NK-92 (cell line): ENCODE data around the gene CEP41.
A peak's percentile ranks its signal among the peaks of the same experiment; 100 is the strongest.

Experiments
- DNase-seq: peaks from one replicate; lab custom pipeline; 2025; ENCODE audit not compliant: unreplicated experiment; lab: John Stamatoyannopoulos, UW

Gene CEP41, protein sequence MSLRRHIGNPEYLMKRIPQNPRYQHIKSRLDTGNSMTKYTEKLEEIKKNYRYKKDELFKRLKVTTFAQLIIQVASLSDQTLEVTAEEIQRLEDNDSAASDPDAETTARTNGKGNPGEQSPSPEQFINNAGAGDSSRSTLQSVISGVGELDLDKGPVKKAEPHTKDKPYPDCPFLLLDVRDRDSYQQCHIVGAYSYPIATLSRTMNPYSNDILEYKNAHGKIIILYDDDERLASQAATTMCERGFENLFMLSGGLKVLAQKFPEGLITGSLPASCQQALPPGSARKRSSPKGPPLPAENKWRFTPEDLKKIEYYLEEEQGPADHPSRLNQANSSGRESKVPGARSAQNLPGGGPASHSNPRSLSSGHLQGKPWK

GRCh38 chr7:130440527-130441365 lies at the start of gene CEP41:
CEP41 (minus strand) TSS chr7:130441016; CDS start chr7:130440966, 50 bp downstream.
- peak; percentile 70 for DNase-seq

GRCh38 chr7:130490311-130490791 lies 49.5 kb upstream of the CEP41 start:
- no peak for DNase-seq

- no peak for DNase-seq
Observed at GRCh38 chr7:130489140-130489983, 48.5 kb upstream of the CEP41 start.

DNA sequence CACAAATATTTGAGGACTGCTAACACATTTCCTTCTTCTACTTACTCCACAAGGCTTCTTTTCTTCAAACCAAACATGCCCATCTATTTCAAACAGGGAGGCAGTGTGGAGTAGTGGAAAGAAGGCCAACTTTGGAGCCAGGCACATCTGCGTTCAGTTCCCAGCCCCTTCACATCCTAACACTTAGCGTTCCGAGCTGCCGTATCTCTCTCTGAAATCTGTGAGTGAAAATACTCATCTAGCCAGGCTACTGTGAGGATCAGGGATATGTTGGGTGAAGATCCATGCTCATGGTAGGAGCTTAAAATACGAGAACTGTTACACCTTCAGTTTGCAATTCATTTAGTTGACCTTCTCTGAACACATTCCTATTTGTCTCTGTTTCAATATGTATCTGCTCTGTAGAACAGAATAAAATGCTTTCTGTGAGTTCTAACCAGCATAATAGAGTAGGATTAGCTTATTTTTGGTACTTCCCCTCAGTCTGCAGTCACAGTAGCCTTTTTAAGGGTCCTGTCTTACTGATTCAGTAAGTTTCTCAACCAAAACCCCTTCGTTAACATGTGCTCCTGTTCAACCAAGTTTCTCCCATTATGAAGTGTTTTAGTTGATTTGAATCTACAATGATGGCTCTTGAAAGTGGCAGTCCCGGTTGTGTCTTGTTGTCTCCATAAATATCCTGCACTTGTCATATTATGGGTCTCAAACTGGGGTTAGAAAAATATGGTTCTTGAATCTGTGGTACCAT lies 47.8 kb upstream of the CEP41 start:
- no peak for DNase-seq

DNA sequence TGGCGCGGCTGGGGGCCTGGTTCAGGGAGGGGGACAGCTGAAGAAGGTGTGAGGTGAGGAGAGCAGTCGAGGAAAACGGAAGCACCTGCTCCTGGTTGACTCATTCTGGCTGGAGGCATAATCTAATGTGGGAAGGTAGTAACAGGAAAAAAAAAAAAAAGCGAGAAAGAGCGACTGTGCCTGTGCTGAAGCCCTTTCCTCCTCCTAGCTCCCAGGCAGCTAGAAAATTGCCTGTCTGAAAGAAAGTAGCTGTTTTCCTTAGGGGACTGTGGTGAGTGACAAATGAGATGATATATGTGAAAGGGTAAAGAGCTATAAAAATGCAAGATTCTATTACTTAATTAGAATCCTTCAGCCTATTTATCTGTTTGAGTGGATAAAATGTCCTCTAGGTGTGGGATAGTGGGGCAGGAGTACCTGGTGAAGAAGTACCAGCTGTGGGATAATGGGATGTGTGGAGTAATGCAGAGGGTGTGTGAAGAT lies 46.2 kb upstream of the CEP41 start:
- no peak for DNase-seq

- DNase-seq: no peak
Observed at GRCh38 chr7:130486114-130486953, 45.5 kb upstream of the CEP41 start.

DNA sequence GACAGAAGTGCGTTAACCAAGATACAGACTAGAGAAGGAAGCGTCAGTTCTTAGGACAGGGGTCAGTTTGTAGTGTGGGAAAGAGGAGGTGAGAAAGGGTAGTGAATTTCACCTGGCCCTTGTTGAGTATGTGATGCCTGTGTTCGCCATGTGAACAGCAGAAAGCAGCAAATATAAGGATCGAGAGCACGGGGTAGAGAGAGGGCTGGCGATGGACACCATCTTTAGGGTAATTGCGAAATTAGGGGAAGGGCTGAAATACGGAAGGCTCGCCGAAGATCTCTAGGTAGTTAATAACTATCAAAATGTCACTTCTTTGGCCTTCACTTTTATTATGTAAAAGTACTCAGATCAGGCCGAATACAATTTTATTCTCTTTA lies 44.9 kb upstream of the CEP41 start:
- DNase-seq: no peak

- no peak for DNase-seq
Observed at GRCh38 chr7:130483031-130483430, 42.2 kb upstream of the CEP41 start.

- DNase-seq: no peak
Observed at GRCh38 chr7:130481898-130482297, 41.1 kb upstream of the CEP41 start.

- DNase-seq: no peak
Observed at GRCh38 chr7:130479716-130480400, 39.0 kb upstream of the CEP41 start.

DNA sequence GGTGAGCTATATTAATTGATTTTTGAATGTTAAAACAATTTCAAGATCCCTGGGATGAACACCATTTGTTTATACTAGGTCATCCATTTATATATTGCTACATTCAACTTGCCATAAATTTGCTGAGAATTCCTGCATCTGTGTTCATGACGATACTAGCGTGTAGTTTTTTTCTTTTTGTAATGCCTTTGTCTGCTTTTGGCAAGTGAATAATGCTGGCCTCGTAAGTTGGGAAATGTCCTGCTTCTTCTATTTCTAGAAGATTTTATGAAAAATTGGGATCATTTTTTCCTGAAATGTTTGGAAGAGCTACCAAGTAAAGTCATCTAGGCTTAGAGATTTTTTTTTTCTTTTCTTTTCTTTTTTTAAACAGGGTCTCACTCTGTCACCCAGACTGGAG lies 38.2 kb upstream of the CEP41 start:
- DNase-seq: no peak

DNA sequence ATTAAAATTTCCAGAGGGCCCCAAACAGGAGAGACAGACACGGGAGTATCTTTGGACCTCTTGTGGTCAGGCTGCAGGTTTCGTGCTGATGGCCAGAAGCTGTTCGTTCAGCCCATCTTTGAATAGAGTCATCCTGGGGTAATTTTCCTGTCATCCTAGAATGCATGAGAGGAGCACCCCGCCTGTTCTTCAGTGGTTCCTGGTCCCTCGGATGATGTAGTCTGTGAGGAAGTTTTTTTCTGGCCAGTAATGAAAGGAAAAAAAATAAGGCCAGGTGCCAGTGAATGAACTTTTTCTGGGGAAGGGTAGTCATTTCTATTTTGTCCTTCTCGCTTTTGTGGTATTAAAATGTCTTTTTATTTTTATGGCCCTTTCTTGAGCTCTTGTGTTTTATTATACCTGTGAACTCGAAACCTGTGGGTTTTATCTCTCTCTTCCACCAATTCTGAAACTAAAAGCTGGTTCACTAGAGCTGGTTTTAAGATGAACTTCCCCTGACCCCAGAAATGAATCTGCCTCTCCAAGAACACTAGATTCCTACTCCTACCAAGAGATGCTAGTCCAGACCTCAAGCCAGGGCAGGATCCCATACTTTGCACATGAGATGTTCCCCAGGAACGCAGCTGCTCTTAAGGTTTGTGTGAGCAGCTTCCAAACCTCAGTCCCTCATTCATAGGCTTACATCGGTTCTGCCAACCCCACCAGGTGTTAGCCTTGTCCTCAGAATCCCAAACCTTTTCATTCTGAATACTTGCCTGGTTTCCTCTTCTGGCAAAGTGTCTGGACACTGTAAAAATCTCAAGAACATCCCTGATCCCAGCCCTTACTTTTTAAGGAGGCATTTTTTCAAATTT lies 35.7 kb upstream of the CEP41 start:
- DNase-seq: no peak

DNA sequence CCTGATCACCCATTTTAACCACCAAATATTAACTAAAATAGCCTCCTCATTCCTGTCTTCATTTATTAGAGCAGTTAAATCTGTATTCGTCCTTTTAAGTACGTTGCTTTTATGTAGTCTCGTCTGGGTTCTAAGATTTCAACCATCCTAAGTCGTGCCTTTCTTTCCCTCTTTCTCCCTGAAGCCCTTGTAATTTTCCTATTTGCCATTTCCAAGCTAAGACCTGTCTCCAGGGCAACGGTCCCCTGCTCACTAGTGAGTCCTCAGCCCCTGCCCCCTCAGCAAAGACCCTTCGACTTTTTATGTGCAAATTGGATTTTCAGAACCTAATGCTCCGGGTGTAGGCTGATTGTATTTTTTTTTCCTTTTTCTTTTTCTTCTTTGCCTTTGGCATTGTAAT lies 35.0 kb upstream of the CEP41 start:
- no peak for DNase-seq

DNA sequence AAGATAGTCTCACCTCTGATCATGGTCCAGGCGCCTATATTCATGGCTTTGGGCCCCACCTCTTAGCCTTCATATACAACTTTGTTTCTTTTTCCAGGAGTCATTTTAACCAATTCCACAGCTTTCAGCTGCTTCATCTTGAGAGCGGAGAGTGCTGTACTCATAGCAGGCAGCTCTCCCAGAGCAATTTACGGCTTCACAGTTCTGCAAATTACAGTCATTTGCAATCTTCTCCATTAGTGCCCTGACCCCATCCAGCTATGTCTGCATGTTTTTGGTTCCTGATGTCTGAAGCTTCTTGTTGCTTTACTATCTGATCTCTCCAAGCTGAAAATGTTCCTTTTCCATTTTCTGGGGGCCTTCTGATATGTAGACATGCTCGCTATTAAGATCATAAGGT lies 33.1 kb upstream of the CEP41 start:
- DNase-seq: no peak

DNA sequence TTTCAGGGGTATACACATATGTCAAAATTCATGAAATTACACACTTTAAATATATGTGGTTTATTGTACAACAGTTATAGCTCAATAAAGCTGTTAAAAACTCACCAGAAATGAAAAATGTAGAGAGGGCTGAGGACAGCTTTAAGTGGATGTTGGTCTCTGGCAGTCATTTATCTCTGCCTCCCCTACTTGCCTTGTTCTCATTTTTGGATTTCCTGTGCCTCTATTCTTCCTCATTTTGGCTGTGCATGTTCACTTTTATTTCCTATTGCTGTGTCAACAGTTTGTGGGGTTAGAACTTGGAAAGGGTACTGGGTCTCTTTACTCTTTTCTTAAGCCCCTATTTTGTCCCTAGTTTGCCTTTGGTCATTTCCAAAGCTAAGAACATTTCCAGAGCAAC lies 32.5 kb upstream of the CEP41 start:
- no peak for DNase-seq

GRCh38 chr7:130471974-130472373 lies 31.2 kb upstream of the CEP41 start:
- no peak for DNase-seq

DNA sequence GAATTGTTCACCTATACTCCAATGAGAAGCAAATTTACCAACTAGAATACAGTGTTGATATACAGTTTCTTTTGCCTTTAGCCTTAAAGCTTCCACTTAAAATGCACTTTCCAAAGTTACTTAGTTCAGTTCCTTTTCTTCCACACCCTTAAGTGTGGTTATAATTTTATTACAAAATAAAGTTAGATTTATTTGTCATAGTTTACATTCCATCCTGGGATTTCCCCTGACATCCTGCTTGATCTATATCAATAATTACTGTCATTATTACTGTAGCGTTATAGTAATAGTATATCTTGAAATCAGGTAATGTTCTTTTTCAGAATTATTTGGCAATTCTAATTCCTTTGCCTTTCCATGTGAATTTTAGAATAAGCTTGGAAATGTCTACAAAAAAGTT lies 27.8 kb upstream of the CEP41 start:
- no peak for DNase-seq
